WTC11 (cell line): ENCODE measurements around the gene MMUT. TPM values are rescaled to one million over a fixed set of nuclear protein-coding genes. Genes with fewer than 3 reads are reported as not detected.

Source experiments
- ATAC-seq: fragments of 200-7000 bp; cut with Tn5 transposase; 2 replicates; pipeline ENCODE4 v1.10.0; 2021; ENCODE audit warnings: mild to moderate bottlenecking, moderate library complexity
- CTCF ChIA-PET: fragments of 300-600 bp; sonication (Branson Sonifier 250); formaldehyde crosslinking; loops from one replicate; lab custom pipeline; 2021; ENCODE audit warnings: antibody characterized with exemption; lab: Charles Lee
- POLR2A ChIA-PET: fragments of 350-600 bp; sonication (Branson Sonifier 250); formaldehyde crosslinking; loops from one replicate; lab custom pipeline; 2021; ENCODE audit warnings: antibody characterized with exemption; lab: Charles Lee
- DNase-seq: peaks from one replicate; pipeline ENCODE4 v3.0.0; 2021; ENCODE audit warnings: low spot score
- H3K27ac Mint-ChIP-seq: 2 replicates; pipeline ENCODE4 v1.8.0; 2021; ENCODE audit warnings: mixed read lengths
- H3K27me3 Mint-ChIP-seq: 2 replicates; pipeline ENCODE4 v1.8.0; 2021; ENCODE audit warnings: low read depth, mild to moderate bottlenecking, moderate library complexity, mixed read lengths
- H3K36me3 Mint-ChIP-seq: 2 replicates; pipeline ENCODE4 v1.8.0; 2021; ENCODE audit warnings: mixed read lengths
- H3K4me1 Mint-ChIP-seq: 2 replicates; pipeline ENCODE4 v1.8.0; 2022; ENCODE audit warnings: mixed read lengths
- H3K4me3 Mint-ChIP-seq: 2 replicates; pipeline ENCODE4 v1.8.0; 2021; ENCODE audit warnings: mild to moderate bottlenecking, moderate library complexity, mixed read lengths
- H3K9me3 Mint-ChIP-seq: 2 replicates; pipeline ENCODE4 v1.8.0; 2021; ENCODE audit warnings: mixed read lengths
- ATF1 ChIP-seq: sonication (generic); formaldehyde crosslinking; IDR thresholded peaks from 2 replicates; pipeline ENCODE4 v1.8.1; 2023; ENCODE audit warnings: mild to moderate bottlenecking, moderate library complexity, missing genetic modification reagents
- CDX4 ChIP-seq: fragments of 250-450 bp; sonication (Bioruptor Pico); IDR thresholded peaks from 2 replicates; pipeline ENCODE4 v1.9.0; 2021; ENCODE audit warnings: moderate library complexity, mild to moderate bottlenecking, inconsistent platforms, borderline replicate concordance
- FOXK1 ChIP-seq: sonication (generic); formaldehyde crosslinking; IDR thresholded peaks from 2 replicates; pipeline ENCODE4 v1.8.0; 2022; ENCODE audit warnings: mild to moderate bottlenecking, moderate library complexity, missing genetic modification reagents
- GRHL2 ChIP-seq: fragments of 250-450 bp; sonication (Bioruptor Pico); IDR thresholded peaks from 2 replicates; pipeline ENCODE4 v1.8.0; 2022; ENCODE audit warnings: mild to moderate bottlenecking, moderate library complexity; ENCODE audit not compliant: insufficient replicate concordance, severe bottlenecking
- JAZF1 ChIP-seq: fragments of 250-450 bp; sonication (Bioruptor Pico); IDR thresholded peaks from 2 replicates; pipeline ENCODE4 v1.9.0; 2021; ENCODE audit warnings: moderate library complexity, mild to moderate bottlenecking, inconsistent platforms
- JUN ChIP-seq: sonication (generic); formaldehyde crosslinking; IDR thresholded peaks from 2 replicates; pipeline ENCODE4 v1.8.0; 2023; ENCODE audit warnings: mild to moderate bottlenecking, missing genetic modification reagents
- MLX ChIP-seq: sonication (generic); formaldehyde crosslinking; IDR thresholded peaks from 2 replicates; pipeline ENCODE4 v1.8.1; 2023; ENCODE audit warnings: mild to moderate bottlenecking, missing genetic modification reagents, moderate library complexity
- NFATC4 ChIP-seq: fragments of 250-450 bp; sonication (Bioruptor Pico); IDR thresholded peaks from 2 replicates; pipeline ENCODE4 v1.9.0; 2021; ENCODE audit warnings: mild to moderate bottlenecking
- NR2C2 ChIP-seq: sonication (generic); formaldehyde crosslinking; IDR thresholded peaks from 2 replicates; pipeline ENCODE4 v1.8.0; 2022; ENCODE audit warnings: mild to moderate bottlenecking, missing genetic modification reagents
- NR3C1 ChIP-seq: sonication (generic); formaldehyde crosslinking; conservative IDR thresholded peaks from 2 replicates; pipeline ENCODE4 v1.8.1; 2023; ENCODE audit warnings: low read depth, mild to moderate bottlenecking, missing genetic modification reagents
- STAT6 ChIP-seq: sonication (generic); formaldehyde crosslinking; conservative IDR thresholded peaks from 2 replicates; pipeline ENCODE4 v1.8.1; 2023; ENCODE audit warnings: mild to moderate bottlenecking, low read depth, missing genetic modification reagents, moderate library complexity
- TEAD1 ChIP-seq: sonication (generic); formaldehyde crosslinking; IDR thresholded peaks from 2 replicates; pipeline ENCODE4 v1.8.0; 2022; ENCODE audit warnings: mild to moderate bottlenecking, missing genetic modification reagents
- TEAD4 ChIP-seq: sonication (generic); formaldehyde crosslinking; IDR thresholded peaks from 2 replicates; pipeline ENCODE4 v1.8.0; 2022; ENCODE audit warnings: mild to moderate bottlenecking, missing genetic modification reagents
- ZBTB21 ChIP-seq: sonication (generic); formaldehyde crosslinking; IDR thresholded peaks from 2 replicates; pipeline ENCODE4 v1.8.1; 2023; ENCODE audit warnings: mild to moderate bottlenecking, missing genetic modification reagents, borderline replicate concordance
- ZNF121 ChIP-seq: sonication (generic); formaldehyde crosslinking; IDR thresholded peaks from 2 replicates; pipeline ENCODE4 v1.8.0; 2023; ENCODE audit warnings: missing genetic modification reagents
- ZNF263 ChIP-seq: sonication (generic); formaldehyde crosslinking; IDR thresholded peaks from 2 replicates; pipeline ENCODE4 v1.8.1; 2022; ENCODE audit warnings: low read depth, mild to moderate bottlenecking, moderate library complexity, missing genetic modification reagents
- ZNF416 ChIP-seq: fragments of 250-450 bp; sonication (Bioruptor Pico); IDR thresholded peaks from 2 replicates; pipeline ENCODE4 v1.9.0; 2021; ENCODE audit warnings: mild to moderate bottlenecking, inconsistent platforms
- total RNA-seq: library from RNA; stranded (reverse); gene quantifications from 3 replicates; pipeline ENCODE4 v1.2.3, GENCODE V29; 2021
- TF ChIP-seq, protein P1 (sequence below): sonication (generic); formaldehyde crosslinking; IDR thresholded peaks from 2 replicates; pipeline ENCODE4 v1.8.1; 2023; ENCODE audit warnings: mild to moderate bottlenecking, missing genetic modification reagents, borderline replicate concordance
- TF ChIP-seq, protein P2 (sequence below): sonication (generic); formaldehyde crosslinking; IDR thresholded peaks from 2 replicates; pipeline ENCODE4 v1.8.1; 2023; ENCODE audit warnings: mild to moderate bottlenecking, missing genetic modification reagents, moderate library complexity

MMUT gene
- total RNA-seq, 1 experiment from 2014 or later = 12.5 TPM

DNA sequence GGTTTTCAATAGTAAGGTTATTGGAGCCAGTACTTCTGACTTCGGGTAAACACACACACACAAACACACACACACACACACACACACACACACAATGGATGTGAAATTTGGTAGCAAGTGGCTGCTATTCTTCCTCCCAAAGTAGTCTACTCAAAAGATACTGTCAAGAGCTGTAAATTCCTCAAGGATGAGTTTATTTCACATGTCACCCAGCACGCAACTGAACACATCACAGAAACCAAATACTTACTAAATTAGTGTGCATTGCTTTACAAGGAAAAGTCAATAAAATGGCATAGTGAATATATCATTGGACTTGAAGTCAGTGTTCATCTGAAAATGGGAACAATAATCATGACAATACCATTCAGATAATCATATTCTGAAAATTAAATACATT lies 32.9 kb downstream of the MMUT start (continued):
- no peak for TF ChIP-seq ZBTB21 (CRISPR knock-in tag)
- no peak for TF ChIP-seq GRHL2 (CRISPR knock-in tag)

DNA sequence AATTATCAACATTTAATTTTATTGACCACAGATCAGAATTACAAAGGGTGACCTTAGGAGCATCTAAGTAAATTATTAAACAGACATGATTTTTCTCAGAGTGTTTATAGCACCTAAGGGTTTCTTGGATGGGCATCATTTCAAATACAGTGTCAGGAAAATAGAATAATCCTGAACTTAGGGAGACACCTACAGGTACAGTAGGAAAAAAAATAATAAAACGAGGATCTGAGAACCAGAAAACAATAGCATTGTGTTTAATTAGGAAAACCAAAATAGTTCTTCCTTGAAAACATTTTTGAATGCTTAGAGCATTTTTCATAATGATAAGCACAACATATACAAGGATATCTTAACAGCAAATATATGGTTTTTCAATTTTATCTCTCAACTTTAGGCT lies 39.2 kb downstream of the MMUT start:
- ChIA-PET CTCF (no interaction called here), POLR2A (no interaction called here)
- DNase-seq (no peak), ATAC-seq (no peak)
- H3K27ac Mint-ChIP-seq = no peak overlapping the region
- H3K4me3 Mint-ChIP-seq = no peak overlapping the region
- TF ChIP-seq TEAD1 (CRISPR knock-in tag) = no peak
- no peak for TF ChIP-seq NR2C2 (CRISPR knock-in tag)
- no peak for TF ChIP-seq ZNF121 (CRISPR knock-in tag)
- no peak for TF ChIP-seq ZNF416 (CRISPR knock-in tag)
- no peak for TF ChIP-seq CDX4 (CRISPR knock-in tag)
- TF ChIP-seq FOXK1 (CRISPR knock-in tag) = no peak
- no peak for TF ChIP-seq ATF1 (CRISPR knock-in tag)
- no peak for TF ChIP-seq TEAD4 (CRISPR knock-in tag)
- TF ChIP-seq, protein P1, sequence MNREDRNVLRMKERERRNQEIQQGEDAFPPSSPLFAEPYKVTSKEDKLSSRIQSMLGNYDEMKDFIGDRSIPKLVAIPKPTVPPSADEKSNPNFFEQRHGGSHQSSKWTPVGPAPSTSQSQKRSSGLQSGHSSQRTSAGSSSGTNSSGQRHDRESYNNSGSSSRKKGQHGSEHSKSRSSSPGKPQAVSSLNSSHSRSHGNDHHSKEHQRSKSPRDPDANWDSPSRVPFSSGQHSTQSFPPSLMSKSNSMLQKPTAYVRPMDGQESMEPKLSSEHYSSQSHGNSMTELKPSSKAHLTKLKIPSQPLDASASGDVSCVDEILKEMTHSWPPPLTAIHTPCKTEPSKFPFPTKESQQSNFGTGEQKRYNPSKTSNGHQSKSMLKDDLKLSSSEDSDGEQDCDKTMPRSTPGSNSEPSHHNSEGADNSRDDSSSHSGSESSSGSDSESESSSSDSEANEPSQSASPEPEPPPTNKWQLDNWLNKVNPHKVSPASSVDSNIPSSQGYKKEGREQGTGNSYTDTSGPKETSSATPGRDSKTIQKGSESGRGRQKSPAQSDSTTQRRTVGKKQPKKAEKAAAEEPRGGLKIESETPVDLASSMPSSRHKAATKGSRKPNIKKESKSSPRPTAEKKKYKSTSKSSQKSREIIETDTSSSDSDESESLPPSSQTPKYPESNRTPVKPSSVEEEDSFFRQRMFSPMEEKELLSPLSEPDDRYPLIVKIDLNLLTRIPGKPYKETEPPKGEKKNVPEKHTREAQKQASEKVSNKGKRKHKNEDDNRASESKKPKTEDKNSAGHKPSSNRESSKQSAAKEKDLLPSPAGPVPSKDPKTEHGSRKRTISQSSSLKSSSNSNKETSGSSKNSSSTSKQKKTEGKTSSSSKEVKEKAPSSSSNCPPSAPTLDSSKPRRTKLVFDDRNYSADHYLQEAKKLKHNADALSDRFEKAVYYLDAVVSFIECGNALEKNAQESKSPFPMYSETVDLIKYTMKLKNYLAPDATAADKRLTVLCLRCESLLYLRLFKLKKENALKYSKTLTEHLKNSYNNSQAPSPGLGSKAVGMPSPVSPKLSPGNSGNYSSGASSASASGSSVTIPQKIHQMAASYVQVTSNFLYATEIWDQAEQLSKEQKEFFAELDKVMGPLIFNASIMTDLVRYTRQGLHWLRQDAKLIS (CRISPR knock-in tag) = no peak
- TF ChIP-seq JAZF1 (CRISPR knock-in tag) = no peak
- no peak for TF ChIP-seq NFATC4 (CRISPR knock-in tag)
- no peak for TF ChIP-seq STAT6 (CRISPR knock-in tag)
- no peak for TF ChIP-seq MLX
- TF ChIP-seq, protein P2, sequence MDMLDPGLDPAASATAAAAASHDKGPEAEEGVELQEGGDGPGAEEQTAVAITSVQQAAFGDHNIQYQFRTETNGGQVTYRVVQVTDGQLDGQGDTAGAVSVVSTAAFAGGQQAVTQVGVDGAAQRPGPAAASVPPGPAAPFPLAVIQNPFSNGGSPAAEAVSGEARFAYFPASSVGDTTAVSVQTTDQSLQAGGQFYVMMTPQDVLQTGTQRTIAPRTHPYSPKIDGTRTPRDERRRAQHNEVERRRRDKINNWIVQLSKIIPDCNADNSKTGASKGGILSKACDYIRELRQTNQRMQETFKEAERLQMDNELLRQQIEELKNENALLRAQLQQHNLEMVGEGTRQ (CRISPR knock-in tag) = no peak
- no peak for TF ChIP-seq ZBTB21 (CRISPR knock-in tag)
- TF ChIP-seq NR3C1 = no peak
- no peak for TF ChIP-seq ZNF263 (CRISPR knock-in tag)
- TF ChIP-seq JUN = no peak
- H3K27me3 Mint-ChIP-seq = no peaks in the 10 kb centered on the region
- H3K4me1 Mint-ChIP-seq = peaks cover 5% of the 10 kb centered on the region
- H3K9me3 Mint-ChIP-seq = peaks cover 10% of the 10 kb centered on the region
- no peaks in the 10 kb centered on the region for H3K36me3 Mint-ChIP-seq
